GM23338 (cell line): ENCODE data around the gene VARS2. TPM values are rescaled to one million over a fixed set of nuclear protein-coding genes. Genes with fewer than 3 reads are reported as not detected.

ENCODE experiments used
- ATAC-seq: fragments of 200-7000 bp; cut with Tn5 transposase; 3 replicates; pipeline ENCODE4 v1.9.1; 2020
- DNase-seq: peaks from one replicate; pipeline ENCODE4 v3.0.0-alpha.2; 2015; ENCODE audit warnings: low spot score
- H2AFZ ChIP-seq: fragments of 200-600 bp; sonication (generic); 2 replicates; pipeline ENCODE4 v1.8.0; 2016; ENCODE audit warnings: antibody characterized with exemption, mild to moderate bottlenecking, moderate library complexity
- H3F3A ChIP-seq: fragments of 200-600 bp; sonication (generic); replicated peaks from 2 replicates; pipeline ENCODE4 v1.8.0; 2017; ENCODE audit warnings: antibody characterized with exemption, mixed run types, low read depth
- H3K27ac ChIP-seq: fragments of 200-600 bp; sonication (generic); 2 replicates; pipeline ENCODE4 v1.6.1; 2016; ENCODE audit warnings: low read depth
- H3K27me3 ChIP-seq: fragments of 200-600 bp; sonication (generic); 2 replicates; pipeline ENCODE4 v1.8.0; 2016; ENCODE audit warnings: mild to moderate bottlenecking, mixed run types, moderate library complexity; ENCODE audit not compliant: insufficient read depth
- H3K36me3 ChIP-seq: fragments of 200-600 bp; sonication (generic); 2 replicates; pipeline ENCODE4 v1.8.0; 2016; ENCODE audit warnings: mild to moderate bottlenecking; ENCODE audit not compliant: insufficient read depth
- H3K4me1 ChIP-seq: fragments of 200-600 bp; sonication (generic); 2 replicates; pipeline ENCODE4 v1.8.0; 2016; ENCODE audit warnings: mild to moderate bottlenecking, moderate library complexity; ENCODE audit not compliant: insufficient read depth
- H3K4me2 ChIP-seq: fragments of 200-600 bp; sonication (generic); 2 replicates; pipeline ENCODE4 v1.7.1; 2017; ENCODE audit warnings: mixed run types
- H3K4me3 ChIP-seq: fragments of 200-600 bp; sonication (generic); 2 replicates; pipeline ENCODE4 v1.6.1; 2016; ENCODE audit warnings: mixed run types
- H3K79me2 ChIP-seq: fragments of 200-600 bp; sonication (generic); replicated peaks from 2 replicates; pipeline ENCODE4 v1.8.0; 2017; ENCODE audit warnings: mild to moderate bottlenecking; ENCODE audit not compliant: insufficient read depth
- H3K9me2 ChIP-seq: fragments of 200-600 bp; sonication (generic); 2 replicates; pipeline ENCODE4 v1.8.0; 2017; ENCODE audit not compliant: insufficient read depth
- H4K20me1 ChIP-seq: fragments of 200-600 bp; sonication (generic); replicated peaks from 2 replicates; pipeline ENCODE4 v1.8.0; 2017; ENCODE audit warnings: mild to moderate bottlenecking; ENCODE audit not compliant: insufficient read depth
- H3K27ac Mint-ChIP-seq: 2 replicates; pipeline ENCODE4 v1.8.0; 2020; ENCODE audit warnings: inconsistent platforms, mild to moderate bottlenecking, moderate library complexity, mixed read lengths
- H3K27me3 Mint-ChIP-seq: 3 replicates; pipeline ENCODE4 v1.8.0; 2022; ENCODE audit warnings: low read depth, mild to moderate bottlenecking, moderate library complexity, mixed read lengths, inconsistent platforms; ENCODE audit not compliant: insufficient read depth, poor library complexity
- H3K36me3 Mint-ChIP-seq: 3 replicates; pipeline ENCODE4 v1.8.0; 2021; ENCODE audit warnings: low read depth, mild to moderate bottlenecking, inconsistent platforms, moderate library complexity, mixed read lengths
- H3K4me1 Mint-ChIP-seq: 3 replicates; pipeline ENCODE4 v1.8.0; 2020; ENCODE audit warnings: mild to moderate bottlenecking, inconsistent platforms, mixed read lengths
- H3K4me3 Mint-ChIP-seq: 3 replicates; pipeline ENCODE4 v1.8.0; 2021; ENCODE audit warnings: moderate library complexity, mild to moderate bottlenecking, inconsistent platforms, mixed read lengths
- H3K9me3 Mint-ChIP-seq: 3 replicates; pipeline ENCODE4 v1.8.0; 2020; ENCODE audit warnings: moderate library complexity, mild to moderate bottlenecking, inconsistent platforms, mixed read lengths
- ETS1 ChIP-seq: IDR thresholded peaks from 2 replicates; pipeline ENCODE4 v1.6.1; 2016; ENCODE audit warnings: antibody characterized with exemption
- EZH2phosphoT487 ChIP-seq: fragments of 200-600 bp; sonication (generic); IDR thresholded peaks from one replicate; pipeline ENCODE4 v1.8.1; 2018; ENCODE audit warnings: antibody characterized with exemption; ENCODE audit not compliant: unreplicated experiment
- NANOG ChIP-seq: IDR thresholded peaks from 2 replicates; pipeline ENCODE4 v1.6.1; 2016; ENCODE audit warnings: antibody characterized with exemption, borderline replicate concordance
- POLR2AphosphoS5 ChIP-seq: IDR thresholded peaks from 2 replicates; pipeline ENCODE4 v1.6.1; 2016; ENCODE audit warnings: antibody characterized with exemption, low read depth
- ZNF114 ChIP-seq: fragments of 250-450 bp; sonication (Bioruptor Pico); IDR thresholded peaks from 2 replicates; pipeline ENCODE4 v1.5.0; 2020; ENCODE audit warnings: mild to moderate bottlenecking, moderate library complexity
- ZNF462 ChIP-seq: fragments of 250-450 bp; sonication (Bioruptor Pico); IDR thresholded peaks from 2 replicates; pipeline ENCODE4 v1.5.0; 2020; ENCODE audit warnings: mild to moderate bottlenecking, moderate library complexity
- polyA plus RNA-seq: library from polyadenylated mRNA; unstranded; fragments of >200 nt; fragmentation: Nextera tagmentation; extraction: Ambion mirVana; gene quantifications from 2 replicates; pipeline ENCODE4 v1.2.1, GENCODE V29; 2016
- total RNA-seq: library from RNA; depleted of rRNA; stranded (reverse); fragments of >200 nt; shearing (Covaris generic); gene quantifications from 2 replicates; pipeline ENCODE4 v1.2.3, GENCODE V29; 2014
- TF ChIP-seq, protein P1 (sequence below): IDR thresholded peaks from one replicate; pipeline ENCODE4 v1.6.1; 2018; ENCODE audit warnings: antibody characterized with exemption; ENCODE audit not compliant: unreplicated experiment

VARS2 gene
- total and polyA plus RNA-seq, 2 experiments from 2014 or later, result 13.7 to 36.4 TPM

- Mint-ChIP-seq H3K9me3 (no peaks in the 10 kb centered on the region), H3K27ac (no peak overlapping the region)
Measured at GRCh38 chr6:30898750-30899360, 15.2 kb upstream of the VARS2 start.

More at GRCh38 chr6:30898750-30899360, 15.2 kb upstream of the VARS2 start:
- H2AFZ ChIP-seq, result no peak overlapping the region
- peaks cover 12% of the 10 kb centered on the region for H3K36me3 ChIP-seq
- TF ChIP-seq POLR2AphosphoS5 (no peak), NANOG (no peak), ETS1 (no peak), ZNF462 (CRISPR knock-in tag) (no peak), ZNF114 (CRISPR knock-in tag) (no peak), EZH2phosphoT487 (no peak)
- TF ChIP-seq, protein P1, sequence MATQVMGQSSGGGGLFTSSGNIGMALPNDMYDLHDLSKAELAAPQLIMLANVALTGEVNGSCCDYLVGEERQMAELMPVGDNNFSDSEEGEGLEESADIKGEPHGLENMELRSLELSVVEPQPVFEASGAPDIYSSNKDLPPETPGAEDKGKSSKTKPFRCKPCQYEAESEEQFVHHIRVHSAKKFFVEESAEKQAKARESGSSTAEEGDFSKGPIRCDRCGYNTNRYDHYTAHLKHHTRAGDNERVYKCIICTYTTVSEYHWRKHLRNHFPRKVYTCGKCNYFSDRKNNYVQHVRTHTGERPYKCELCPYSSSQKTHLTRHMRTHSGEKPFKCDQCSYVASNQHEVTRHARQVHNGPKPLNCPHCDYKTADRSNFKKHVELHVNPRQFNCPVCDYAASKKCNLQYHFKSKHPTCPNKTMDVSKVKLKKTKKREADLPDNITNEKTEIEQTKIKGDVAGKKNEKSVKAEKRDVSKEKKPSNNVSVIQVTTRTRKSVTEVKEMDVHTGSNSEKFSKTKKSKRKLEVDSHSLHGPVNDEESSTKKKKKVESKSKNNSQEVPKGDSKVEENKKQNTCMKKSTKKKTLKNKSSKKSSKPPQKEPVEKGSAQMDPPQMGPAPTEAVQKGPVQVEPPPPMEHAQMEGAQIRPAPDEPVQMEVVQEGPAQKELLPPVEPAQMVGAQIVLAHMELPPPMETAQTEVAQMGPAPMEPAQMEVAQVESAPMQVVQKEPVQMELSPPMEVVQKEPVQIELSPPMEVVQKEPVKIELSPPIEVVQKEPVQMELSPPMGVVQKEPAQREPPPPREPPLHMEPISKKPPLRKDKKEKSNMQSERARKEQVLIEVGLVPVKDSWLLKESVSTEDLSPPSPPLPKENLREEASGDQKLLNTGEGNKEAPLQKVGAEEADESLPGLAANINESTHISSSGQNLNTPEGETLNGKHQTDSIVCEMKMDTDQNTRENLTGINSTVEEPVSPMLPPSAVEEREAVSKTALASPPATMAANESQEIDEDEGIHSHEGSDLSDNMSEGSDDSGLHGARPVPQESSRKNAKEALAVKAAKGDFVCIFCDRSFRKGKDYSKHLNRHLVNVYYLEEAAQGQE, result no peak
- H3K4me2 ChIP-seq, result no peak overlapping the region
- no peak overlapping the region for H3K27ac ChIP-seq
- no peak overlapping the region for H3K4me3 Mint-ChIP-seq
- no peaks in the 10 kb centered on the region for H3K27me3 ChIP-seq
- no peaks in the 10 kb centered on the region; the same call in 2 of the 3 replicates for H3K4me1 Mint-ChIP-seq
- ATAC-seq (no peak), DNase-seq (no peak)
- no peaks in the 10 kb centered on the region for H3K79me2 ChIP-seq
- H4K20me1 ChIP-seq, result peaks cover 4% of the 10 kb centered on the region; the same call in 1 of the 2 replicates
- peaks cover 54% of the 10 kb centered on the region for H3K36me3 Mint-ChIP-seq
- H3F3A ChIP-seq, result no peaks in the 10 kb centered on the region
- H3K4me3 ChIP-seq, result no peak overlapping the region
- H3K9me2 ChIP-seq, result no peaks in the 10 kb centered on the region
- H3K4me1 ChIP-seq, result no peaks in the 10 kb centered on the region
- H3K27me3 Mint-ChIP-seq, result peaks cover 8% of the 10 kb centered on the region
